Psoas muscle (tissue), 8 donors: Measurements from ENCODE around the gene PES1. TPM values are rescaled to one million over a fixed set of nuclear protein-coding genes. Genes with fewer than 3 reads are reported as not detected.
"Not testable (repeated sequence)": the region's sequence is repeated elsewhere in the genome, so short reads cannot be mapped to it uniquely, and the experiment has no call there.

Source experiments
- ATAC-seq, 4 donors: fragments of 200-7000 bp; cut with Tn5 transposase; one replicate each; pipeline ENCODE4 v1.9.1; 2020; ENCODE audit warnings: moderate library complexity in 3 of 4, mild to moderate bottlenecking in 2 of 4
- DNase-seq, 2 donors: peaks; one replicate each; pipeline ENCODE4 v3.0.0-alpha.2; 2020
- H3K27ac ChIP-seq: fragments of 200-600 bp; one replicate; pipeline ENCODE4 v1.8.0; 2022
- H3K27me3 ChIP-seq, 3 donors: fragments of 200-600 bp in 1 of 3; one replicate each; pipeline versions ENCODE4 v1.6.1 to v1.8.0; 2013 to 2022; ENCODE audit warnings: low read length in 2 of 3, mild to moderate bottlenecking in 2 of 3, moderate library complexity in 1 of 3; ENCODE audit not compliant: insufficient read depth in 3 of 3
- H3K36me3 ChIP-seq, 2 donors: fragments of 200-600 bp in 1 of 2; one replicate each; pipeline versions ENCODE4 v1.6.1 to v1.8.0; 2013 to 2022; ENCODE audit warnings: low read depth in 1 of 2, mild to moderate bottlenecking in 1 of 2, moderate library complexity in 1 of 2; ENCODE audit not compliant: insufficient read depth in 1 of 2
- H3K4me1 ChIP-seq: fragments of 200-600 bp; one replicate; pipeline ENCODE4 v1.8.0; 2022
- H3K4me3 ChIP-seq: fragments of 200-600 bp; one replicate; pipeline ENCODE4 v1.8.0; 2022; ENCODE audit warnings: mild to moderate bottlenecking
- H3K9me3 ChIP-seq: fragments of 200-600 bp; one replicate; pipeline ENCODE4 v1.8.0; 2022
- WGBS, 3 donors: extraction: QIAGEN DNeasy Blood & Tissue Kit; methylation state at CpG; one replicate each; pipeline versions ENCODE4 v1.1.6 to v1.1.7; 2013; 5-methylcytosine and 5-hydroxymethylcytosine counted together
- intact Hi-C, 2 donors: fragments of 100-400 bp; cut with DNase I; formaldehyde crosslinking; loops; one replicate each; pipeline versions ENCODE4 v1.11.0 to v1.14.2; 2022
- polyA plus RNA-seq, 3 donors: library from polyadenylated mRNA; stranded (reverse); fragments of 200-250 nt; gene quantifications; one replicate each; pipeline ENCODE4 v1.2.3, GENCODE V29; 2013
- total RNA-seq, 4 donors: library from RNA; stranded (reverse); fragmentation: NEBNext Ultra II Directional in 2 of 4; extraction: Animal tissue kit (Norgen Biotek cat#: 25700) in 2 of 4; gene quantifications; one replicate each; pipeline versions ENCODE4 v1.2.1 to v1.2.4, GENCODE V29; 2021 to 2023
- TF ChIP-seq, protein P1 (sequence below): fragments of 200-600 bp; IDR thresholded peaks from one replicate; pipeline ENCODE4 v1.8.0; 2022; ENCODE audit warnings: antibody characterized with exemption
- donor health status: healthy with polysubstance abuse.
- donor health status: DM: no; HTN: no; CAD: no; lungs with moderate emphysema.
- donor health status: Bipolar disorder and iron deficiency.
- donor health status: healthy.
- donor health status: DM: yes; HTN: yes; CAD: no.
- donor health status: DM: no; HTN: no; CAD: no.
- donor health status: DM: no; HTN: no; CAD: no.
- donor health status: DM: yes; HTN: yes; CAD: no.

Gene PES1
- total and polyA plus RNA-seq, 7 donors = 32.8 to 100 (median 65.9) TPM

DNA sequence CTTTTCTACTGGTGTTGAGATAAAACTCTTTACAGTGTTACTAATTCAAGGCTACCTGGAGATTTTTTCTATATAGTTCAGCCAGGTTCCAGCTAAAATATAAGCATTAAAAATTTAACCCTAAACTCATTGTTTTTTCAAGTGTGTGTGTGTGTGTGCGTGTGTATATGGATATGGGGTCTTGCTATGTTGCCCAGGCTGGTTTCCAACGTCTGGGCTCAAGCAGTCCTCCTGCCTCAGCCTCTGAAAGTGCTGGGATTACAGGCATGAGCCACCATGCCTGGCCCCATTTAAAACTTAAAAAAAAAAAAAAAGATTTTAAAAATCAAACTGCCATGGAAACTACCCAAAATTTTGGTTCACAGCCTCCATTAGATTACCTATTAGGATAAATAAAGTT is 4.5 kb upstream of the PES1 start:
- Histone ChIP-seq H3K4me3 (no peak overlapping the region), H3K9me3 (no peaks in the 10 kb centered on the region), H3K27ac (no peak overlapping the region), H3K27me3 (no peaks in the 10 kb centered on the region), H3K36me3 (no peaks in the 10 kb centered on the region), H3K4me1 (no peaks in the 10 kb centered on the region)
- TF ChIP-seq, protein P1, sequence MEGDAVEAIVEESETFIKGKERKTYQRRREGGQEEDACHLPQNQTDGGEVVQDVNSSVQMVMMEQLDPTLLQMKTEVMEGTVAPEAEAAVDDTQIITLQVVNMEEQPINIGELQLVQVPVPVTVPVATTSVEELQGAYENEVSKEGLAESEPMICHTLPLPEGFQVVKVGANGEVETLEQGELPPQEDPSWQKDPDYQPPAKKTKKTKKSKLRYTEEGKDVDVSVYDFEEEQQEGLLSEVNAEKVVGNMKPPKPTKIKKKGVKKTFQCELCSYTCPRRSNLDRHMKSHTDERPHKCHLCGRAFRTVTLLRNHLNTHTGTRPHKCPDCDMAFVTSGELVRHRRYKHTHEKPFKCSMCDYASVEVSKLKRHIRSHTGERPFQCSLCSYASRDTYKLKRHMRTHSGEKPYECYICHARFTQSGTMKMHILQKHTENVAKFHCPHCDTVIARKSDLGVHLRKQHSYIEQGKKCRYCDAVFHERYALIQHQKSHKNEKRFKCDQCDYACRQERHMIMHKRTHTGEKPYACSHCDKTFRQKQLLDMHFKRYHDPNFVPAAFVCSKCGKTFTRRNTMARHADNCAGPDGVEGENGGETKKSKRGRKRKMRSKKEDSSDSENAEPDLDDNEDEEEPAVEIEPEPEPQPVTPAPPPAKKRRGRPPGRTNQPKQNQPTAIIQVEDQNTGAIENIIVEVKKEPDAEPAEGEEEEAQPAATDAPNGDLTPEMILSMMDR = no peak
- DNase-seq = no peak
- 61 to 71% (median 62%) methylated on average over 2 of the region's 2 CpGs for WGBS, 3 donors
- no peak for ATAC-seq
- intact Hi-C loops = no loop called here

DNA sequence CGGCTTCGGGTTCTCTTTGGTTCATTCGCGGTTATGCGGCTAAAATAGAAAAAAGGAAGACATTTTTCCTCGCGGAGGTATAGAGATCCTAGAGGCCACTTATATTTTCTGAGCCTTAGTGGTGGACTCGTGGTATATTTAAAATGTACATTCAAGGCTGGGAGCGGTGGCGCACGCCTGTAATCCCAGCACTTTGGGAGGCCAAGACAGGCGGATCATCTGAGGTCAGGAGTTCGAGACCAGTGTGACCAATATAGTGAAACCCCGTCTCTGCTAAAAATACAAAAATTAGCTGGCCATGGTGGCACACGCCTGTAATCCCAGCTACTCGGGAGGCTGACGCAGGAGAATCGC is 627 bp upstream of the PES1 start:
- DNase-seq, H3K27me3 ChIP-seq, intact Hi-C loops, H3K9me3 ChIP-seq: not testable (repeated sequence)
- Histone ChIP-seq H3K27ac (peak overlapping the region; percentile 87), H3K4me1 (peaks cover 14% of the 10 kb centered on the region), H3K36me3 (peaks cover 3 to 21% of the 10 kb centered on the region in 2 donors), H3K4me3 (peak overlapping the region; percentile 88)
- peak in 1 of 4 donors; percentile 7 for ATAC-seq
- WGBS, 3 donors = 18 to 23% (median 18%) methylated on average over 18 of the region's 18 CpGs

DNA sequence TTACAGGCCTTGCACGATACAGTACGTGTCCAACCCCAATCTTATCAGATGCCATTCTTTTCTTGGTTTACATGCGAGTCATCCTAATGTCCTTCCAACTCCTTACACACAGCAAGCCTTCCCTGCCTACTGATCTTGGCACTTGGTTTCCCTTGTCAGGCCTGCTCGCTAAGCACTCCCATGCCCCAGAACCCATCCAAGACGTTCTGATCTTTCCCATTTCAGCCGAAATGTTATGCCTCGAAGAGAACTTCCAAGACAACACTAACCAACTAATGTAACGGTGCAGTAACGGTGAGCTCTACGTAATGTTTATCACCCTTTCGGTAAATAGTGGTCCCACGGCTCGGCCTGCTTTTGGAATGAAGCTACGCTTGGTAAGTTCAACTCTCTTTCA is 521 bp downstream of the PES1 start:
- no peak for DNase-seq
- ATAC-seq = peak in 1 of 4 donors; percentile 20
- no peaks in the 10 kb centered on the region for H3K9me3 ChIP-seq
- peaks cover 3 to 33% of the 10 kb centered on the region in 2 donors for H3K36me3 ChIP-seq
- H3K27ac ChIP-seq = peak overlapping the region; percentile 87
- peak overlapping the region; percentile 88 for H3K4me3 ChIP-seq
- TF ChIP-seq, protein P1 = no peak
- peaks cover 14% of the 10 kb centered on the region for H3K4me1 ChIP-seq
- intact Hi-C loops = no loop called here
- no peaks in the 10 kb centered on the region for H3K27me3 ChIP-seq
- WGBS, 3 donors = 2 to 3% (median 2%) methylated on average over 14 of the region's 14 CpGs

DNA sequence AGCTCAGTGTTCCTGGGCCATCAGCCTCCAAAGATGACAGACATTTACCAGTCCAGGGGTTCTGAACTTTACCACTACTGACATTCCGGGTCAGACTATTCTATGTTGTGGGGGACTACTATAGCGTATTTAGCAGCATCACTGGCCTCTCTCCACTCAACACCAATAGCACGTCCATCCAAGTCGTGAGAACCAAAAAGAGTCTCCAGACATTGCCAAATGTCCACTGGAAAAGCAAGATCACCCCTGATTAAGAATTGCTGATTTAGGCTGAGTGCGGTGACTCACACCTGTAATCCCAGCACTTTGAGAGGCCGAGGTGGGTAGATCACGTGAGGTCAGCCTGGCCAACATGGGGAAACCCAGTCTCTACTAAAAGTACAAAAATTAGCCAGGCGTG is 5.3 kb downstream of the PES1 start:
- no peak for ATAC-seq
- Histone ChIP-seq H3K27me3 (no peaks in the 10 kb centered on the region), H3K36me3 (peaks cover 12 to 80% of the 10 kb centered on the region in 2 donors), H3K4me3 (no peak overlapping the region), H3K4me1 (peaks cover 14% of the 10 kb centered on the region), H3K9me3 (no peaks in the 10 kb centered on the region), H3K27ac (no peak overlapping the region)
- intact Hi-C loops = no loop called here
- TF ChIP-seq, protein P1 = no peak
- no peak for DNase-seq
- WGBS, 3 donors = 94 to 96% (median 95%) methylated on average over 8 of the region's 8 CpGs

DNA sequence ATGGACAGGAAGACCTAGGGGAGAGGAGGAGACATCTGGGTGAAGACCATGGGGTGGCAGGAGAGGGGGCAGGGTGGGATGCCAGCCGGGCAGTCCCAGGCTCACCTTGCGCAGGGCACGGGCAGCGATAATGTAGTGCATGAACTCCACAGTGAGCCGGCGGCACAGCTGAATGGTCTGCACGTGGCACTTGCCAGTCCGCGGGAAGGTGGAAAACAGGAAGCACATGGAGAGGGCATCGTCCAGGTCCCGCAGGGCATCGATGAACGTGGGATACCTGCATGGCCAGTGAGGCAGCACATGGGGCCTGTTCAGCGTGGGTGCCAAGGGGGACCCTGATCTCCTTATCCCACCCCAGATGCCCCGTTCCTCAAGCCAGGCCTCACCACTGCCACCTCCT is 7.3 kb downstream of the PES1 start:
- WGBS, 3 donors = 88 to 92% (median 90%) methylated on average over 14 to 15 of the region's 15 CpGs
- TF ChIP-seq, protein P1 = no peak
- intact Hi-C loops = no loop called here
- Histone ChIP-seq H3K4me3 (no peak overlapping the region), H3K27me3 (no peaks in the 10 kb centered on the region), H3K4me1 (no peaks in the 10 kb centered on the region), H3K36me3 (peaks cover 12 to 100% of the 10 kb centered on the region in 2 donors), H3K27ac (no peak overlapping the region), H3K9me3 (no peaks in the 10 kb centered on the region)
- no peak for ATAC-seq
- no peak for DNase-seq
